Activated T-helper 1 cell treated with Interleukin-2 at 50 U/mL for 16 hours (primary cell): ENCODE results near the gene WDR70.

Experiments used
- DNase-seq: peaks from one replicate; pipeline ENCODE4 v3.0.0-alpha.2; 2020; ENCODE audit warnings: low read depth

WDR70 gene

GRCh38 chr5:37724395-37725125 lies 345.4 kb downstream of the WDR70 start:
- no peak for DNase-seq

GRCh38 chr5:37725185-37725584 lies 346.1 kb downstream of the WDR70 start:
- DNase-seq: no peak

- DNase-seq: no peak
Measured at GRCh38 chr5:37727238-37727637, 348.1 kb downstream of the WDR70 start.

GRCh38 chr5:37730896-37731455 lies 351.9 kb downstream of the WDR70 start:
- DNase-seq: no peak

GRCh38 chr5:37734114-37734513 lies 355.0 kb downstream of the WDR70 start:
- DNase-seq: no peak

- no peak for DNase-seq
Measured at GRCh38 chr5:37735649-37736347, 356.7 kb downstream of the WDR70 start.

- no peak for DNase-seq
Measured at GRCh38 chr5:37736397-37736796, 357.3 kb downstream of the WDR70 start.

GRCh38 chr5:37737326-37738056 lies 358.4 kb downstream of the WDR70 start:
- no peak for DNase-seq

GRCh38 chr5:37738057-37738691 lies 359.1 kb downstream of the WDR70 start:
- DNase-seq: no peak

GRCh38 chr5:37738865-37739488 lies 359.9 kb downstream of the WDR70 start:
- no peak for DNase-seq

GRCh38 chr5:37739817-37740261 lies 360.7 kb downstream of the WDR70 start:
- no peak for DNase-seq

GRCh38 chr5:37740331-37741066 lies 361.4 kb downstream of the WDR70 start:
- no peak for DNase-seq

- DNase-seq: no peak
Measured at GRCh38 chr5:37742111-37742510, 363.0 kb downstream of the WDR70 start.

GRCh38 chr5:37751227-37751626 lies 372.1 kb downstream of the WDR70 start:
- DNase-seq: no peak

GRCh38 chr5:37754976-37755375 lies 375.9 kb downstream of the WDR70 start:
- DNase-seq: no peak

GRCh38 chr5:37755581-37755980 lies 376.5 kb downstream of the WDR70 start:
- no peak for DNase-seq

- DNase-seq: no peak
Measured at GRCh38 chr5:37756248-37756647, 377.1 kb downstream of the WDR70 start.

- no peak for DNase-seq
Measured at GRCh38 chr5:37757980-37758582, 379.0 kb downstream of the WDR70 start.

GRCh38 chr5:37767251-37767650 lies 388.1 kb downstream of the WDR70 start:
- no peak for DNase-seq

- DNase-seq: no peak
Measured at GRCh38 chr5:37767961-37768360, 388.8 kb downstream of the WDR70 start.
